Activated T-helper 1 cell treated with anti-CD3 and anti-CD28 coated beads, Interleukin-12 subunit alpha, Interleukin-12 subunit beta, Interleukin-2, Interleukin-4 antibody, amounts not matched to agents 30 ng/mL and 10 ng/mL and 1 ng/mL, durations not matched to agents 14 hours and 24 hours and 36 hours (primary cell): Measurements from ENCODE around the gene LGALS3. TPM values are rescaled to one million over a fixed set of nuclear protein-coding genes. Genes with fewer than 3 reads are reported as not detected.
A peak's percentile ranks its signal among the peaks of the same experiment; 100 is the strongest.
"Not testable (repeated sequence)": the region's sequence is repeated elsewhere in the genome, so short reads cannot be mapped to it uniquely, and the experiment has no call there.

Source experiments
- DNase-seq: peaks from one replicate; pipeline ENCODE4 v3.0.0; 2021; ENCODE audit warnings: low spot score
- H3K27ac Mint-ChIP-seq: one replicate; pipeline ENCODE4 v1.8.0; 2021; ENCODE audit warnings: mild to moderate bottlenecking, mixed read lengths
- H3K27me3 Mint-ChIP-seq: one replicate; pipeline ENCODE4 v1.8.0; 2022; ENCODE audit warnings: mild to moderate bottlenecking, moderate library complexity, mixed read lengths; ENCODE audit not compliant: insufficient read depth
- H3K36me3 Mint-ChIP-seq: one replicate; pipeline ENCODE4 v1.8.0; 2021; ENCODE audit warnings: low read depth, mixed read lengths
- H3K4me1 Mint-ChIP-seq: one replicate; pipeline ENCODE4 v1.8.0; 2021; ENCODE audit warnings: low read depth, mixed read lengths
- H3K4me3 Mint-ChIP-seq: one replicate; pipeline ENCODE4 v1.8.0; 2021; ENCODE audit warnings: mild to moderate bottlenecking, moderate library complexity, mixed read lengths
- H3K9me3 Mint-ChIP-seq: one replicate; pipeline ENCODE4 v1.8.0; 2021; ENCODE audit warnings: mixed read lengths
- intact Hi-C: fragments of 100-400 bp; cut with micrococcal nuclease; formaldehyde crosslinking; loops from one replicate; pipeline ENCODE4 v1.15.1; 2024
- total RNA-seq: library from RNA; stranded (reverse); gene quantifications from 2 replicates; pipeline ENCODE4 v1.2.3, GENCODE V29; 2022

Gene LGALS3
- total RNA-seq = 10.4 and 12.0 TPM in 2 replicates

DNA sequence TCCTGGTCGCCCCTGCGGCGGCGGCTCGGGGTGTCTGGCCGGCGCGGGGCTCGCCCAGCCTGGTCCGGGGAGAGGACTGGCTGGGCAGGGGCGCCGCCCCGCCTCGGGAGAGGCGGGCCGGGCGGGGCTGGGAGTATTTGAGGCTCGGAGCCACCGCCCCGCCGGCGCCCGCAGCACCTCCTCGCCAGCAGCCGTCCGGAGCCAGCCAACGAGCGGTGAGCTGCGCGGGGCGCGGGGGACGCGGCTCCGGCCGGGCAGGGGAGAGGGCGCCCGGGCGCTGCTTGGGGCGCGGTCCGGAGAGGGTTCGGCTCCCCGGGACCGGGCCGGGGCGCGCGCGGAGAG lies at the start of gene LGALS3:
TSS of gene LGALS3 (plus strand) at position 167 of the 342 bp plus-strand sequence. CDS start 8,122 bp downstream, outside the sequence.
- Mint-ChIP-seq H3K4me3 (peak within 1 kb of the TSS; percentile 84), H3K27ac (peak within 1 kb of the TSS; percentile 70), H3K27me3 (peaks cover 32% of the 10 kb centered on the region), H3K9me3 (no peaks in the 10 kb centered on the region), H3K4me1 (peaks cover 26% of the 10 kb centered on the region), H3K36me3 (peaks cover 5% of the 10 kb centered on the region)
- DNase-seq = peak; percentile 40
- intact Hi-C loops = loop anchor here (1.0 kb wide), 2 partner anchors 27 to 40 kb away; no protein-coding TSS in a partner anchor

DNA sequence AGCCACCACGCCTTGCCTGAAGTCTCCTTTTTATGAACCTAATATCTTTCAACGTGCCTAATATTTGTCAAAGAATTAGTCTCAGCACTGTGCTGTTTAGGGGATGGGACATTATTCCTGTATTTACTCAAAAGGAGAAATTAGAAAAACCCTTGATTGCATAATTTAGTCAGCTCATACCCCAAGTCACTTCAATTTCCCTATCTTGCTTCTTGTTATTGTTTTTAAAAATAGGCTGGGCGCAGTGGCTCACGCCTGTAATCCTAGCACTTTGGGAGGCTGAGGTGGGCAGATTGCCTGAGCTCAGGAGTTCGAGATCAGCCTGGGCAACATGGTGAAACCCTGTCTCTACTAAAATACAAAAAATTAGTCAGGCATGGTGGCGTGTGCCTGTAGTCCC lies 49.1 kb upstream of the LGALS3 start:
- intact Hi-C loops, H3K36me3 Mint-ChIP-seq: not testable (repeated sequence)

DNA sequence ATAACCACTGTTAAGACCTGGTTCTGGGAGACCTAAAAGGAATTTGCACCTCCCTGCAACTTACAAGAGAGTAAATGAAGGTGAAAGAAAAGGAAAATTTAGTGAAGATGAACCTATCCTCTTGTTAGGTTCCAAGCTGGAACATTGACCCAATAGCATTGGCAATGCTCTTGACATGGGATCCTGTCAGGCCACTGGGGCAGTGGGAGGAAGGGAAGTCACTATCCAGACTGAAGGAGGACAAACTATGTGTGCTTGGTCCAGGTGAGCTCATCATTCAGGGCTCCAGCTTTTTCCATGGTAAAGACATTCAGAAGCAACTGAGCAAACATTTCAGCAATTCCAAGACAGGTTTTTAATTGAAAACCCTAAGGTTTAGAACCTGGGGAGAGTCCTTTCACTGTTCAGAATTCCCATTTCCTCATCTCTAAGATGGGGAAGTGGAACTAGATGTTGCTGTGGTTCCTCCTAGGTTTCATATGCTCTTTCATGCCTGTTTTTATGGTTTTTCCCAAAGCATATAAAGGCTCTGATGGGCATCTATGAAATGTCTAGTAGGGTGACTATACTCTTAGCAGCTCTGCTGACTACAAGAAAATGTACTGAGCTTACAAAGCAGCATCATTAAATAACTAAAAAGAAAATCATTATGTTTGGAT lies 44.5 kb upstream of the LGALS3 start:
- Mint-ChIP-seq H3K36me3 (no peaks in the 10 kb centered on the region), H3K9me3 (no peaks in the 10 kb centered on the region), H3K4me3 (no peak overlapping the region), H3K27ac (no peak overlapping the region), H3K27me3 (peaks cover 10% of the 10 kb centered on the region), H3K4me1 (peaks cover 3% of the 10 kb centered on the region)
- intact Hi-C loops = no loop called here
- no peak for DNase-seq

More for the DNA sequence above, 49.1 kb upstream of the LGALS3 start:
- not testable (repeated sequence) for H3K27ac Mint-ChIP-seq, DNase-seq, H3K4me3 Mint-ChIP-seq, H3K4me1 Mint-ChIP-seq, H3K9me3 Mint-ChIP-seq
- peaks cover 11% of the 10 kb centered on the region for H3K27me3 Mint-ChIP-seq

DNA sequence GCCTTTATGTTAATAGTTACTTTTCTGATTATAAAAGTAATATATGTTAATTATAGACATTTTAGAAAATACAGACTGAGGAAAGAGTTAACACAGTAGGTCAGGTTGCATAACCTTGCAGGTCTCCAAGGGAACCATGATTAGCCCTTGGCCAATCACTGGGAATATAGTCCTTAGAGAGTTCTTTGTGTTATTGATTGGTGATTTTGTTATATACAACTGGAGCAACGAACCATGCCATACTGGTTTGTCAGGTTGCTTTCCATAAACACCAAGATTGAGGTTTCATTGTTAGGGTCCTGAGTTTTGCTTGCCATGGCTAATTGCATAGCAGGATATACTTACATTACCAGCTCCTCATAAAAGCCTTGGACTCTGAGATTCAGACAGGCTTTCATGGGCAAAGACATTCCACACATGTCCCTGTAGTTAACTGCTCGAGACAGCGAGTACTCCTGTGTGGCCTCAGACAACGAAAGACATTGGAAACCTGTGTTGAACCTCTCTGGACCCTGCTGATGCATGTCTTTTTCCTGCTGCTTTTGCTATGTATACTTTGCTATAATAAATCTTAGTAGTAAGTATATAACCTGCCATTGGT lies 43.9 kb upstream of the LGALS3 start:
- intact Hi-C loops = no loop called here
- peaks cover 11% of the 10 kb centered on the region for H3K27me3 Mint-ChIP-seq
- no peak overlapping the region for H3K27ac Mint-ChIP-seq
- H3K36me3 Mint-ChIP-seq = no peaks in the 10 kb centered on the region
- H3K9me3 Mint-ChIP-seq = no peaks in the 10 kb centered on the region
- no peak overlapping the region for H3K4me3 Mint-ChIP-seq
- no peak for DNase-seq
- H3K4me1 Mint-ChIP-seq = peaks cover 7% of the 10 kb centered on the region

DNA sequence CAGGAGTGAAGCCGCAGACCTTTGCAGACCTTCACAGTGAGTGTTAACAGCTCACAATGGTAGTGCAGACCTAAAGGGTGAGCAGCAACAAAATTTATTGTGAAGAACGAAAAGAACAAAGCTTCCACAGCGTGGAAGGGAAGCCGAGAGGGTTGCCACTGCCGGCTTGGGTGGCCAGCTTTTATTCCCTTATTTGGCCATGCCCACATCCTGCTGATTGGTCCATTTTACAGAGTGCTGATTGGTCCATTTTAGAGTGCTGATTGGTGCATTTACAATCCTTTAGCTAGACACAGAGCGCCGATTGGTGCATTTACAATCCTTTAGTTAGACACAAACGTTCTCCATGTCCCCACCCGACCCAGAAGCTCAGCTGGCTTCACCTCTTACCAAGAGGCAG lies 42.1 kb upstream of the LGALS3 start:
- Mint-ChIP-seq H3K27me3 (peaks cover 11% of the 10 kb centered on the region), H3K36me3 (no peaks in the 10 kb centered on the region), H3K9me3 (no peaks in the 10 kb centered on the region), H3K4me3 (no peak overlapping the region), H3K27ac (no peak overlapping the region), H3K4me1 (peaks cover 12% of the 10 kb centered on the region)
- DNase-seq = no peak
- intact Hi-C loops = no loop called here

DNA sequence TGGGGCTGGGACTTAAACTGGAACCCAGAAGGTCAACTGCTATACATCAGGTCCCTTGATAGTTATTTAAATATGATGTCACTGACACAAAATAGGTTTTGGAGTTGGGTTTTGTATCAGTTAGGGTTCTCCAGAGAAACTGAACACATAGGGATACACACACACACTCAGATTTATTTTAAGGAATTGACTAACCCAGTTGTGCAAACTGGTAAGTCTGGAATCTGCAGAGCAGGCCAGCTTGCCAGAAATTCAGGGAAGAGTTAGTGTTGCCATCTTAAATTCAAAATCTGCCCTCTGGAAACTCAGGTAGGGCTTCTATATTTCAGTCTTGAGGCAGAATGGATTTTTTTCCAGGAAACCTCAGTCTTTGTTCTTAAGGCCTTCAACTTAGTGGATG lies 40.7 kb upstream of the LGALS3 start:
- H3K27me3 Mint-ChIP-seq = peaks cover 8% of the 10 kb centered on the region
- H3K36me3 Mint-ChIP-seq = no peaks in the 10 kb centered on the region
- no peaks in the 10 kb centered on the region for H3K9me3 Mint-ChIP-seq
- no peak overlapping the region for H3K4me3 Mint-ChIP-seq
- peaks cover 15% of the 10 kb centered on the region for H3K4me1 Mint-ChIP-seq
- H3K27ac Mint-ChIP-seq = no peak overlapping the region
- no peak for DNase-seq
- intact Hi-C loops = loop anchor here (2.0 kb wide), 1 partner anchor 342 kb away; no protein-coding TSS in a partner anchor

DNA sequence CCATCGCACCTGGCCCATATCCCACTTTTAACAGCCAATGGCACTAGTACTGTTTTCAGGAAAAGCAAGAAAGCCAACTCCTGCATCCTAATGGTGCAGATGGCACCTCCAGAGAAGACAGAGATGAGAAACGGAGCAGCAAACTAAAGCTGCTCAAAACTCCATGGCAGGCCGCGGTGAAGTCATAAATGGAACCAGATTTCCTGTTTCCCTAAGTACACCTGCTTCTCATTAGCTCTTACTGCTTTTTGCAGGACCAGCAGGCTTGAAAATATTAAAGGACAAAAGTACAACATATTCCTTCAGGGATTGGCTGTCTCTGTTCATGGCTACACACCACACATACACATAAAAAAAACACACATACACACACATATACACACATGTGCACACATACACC lies 36.7 kb upstream of the LGALS3 start:
- Mint-ChIP-seq H3K27me3 (peaks cover 2% of the 10 kb centered on the region), H3K4me1 (peaks cover 21% of the 10 kb centered on the region), H3K4me3 (no peak overlapping the region), H3K27ac (no peak overlapping the region), H3K36me3 (no peaks in the 10 kb centered on the region), H3K9me3 (no peaks in the 10 kb centered on the region)
- no peak for DNase-seq
- intact Hi-C loops = loop anchor here (10.0 kb wide), 1 partner anchor 282 kb away; no protein-coding TSS in a partner anchor

DNA sequence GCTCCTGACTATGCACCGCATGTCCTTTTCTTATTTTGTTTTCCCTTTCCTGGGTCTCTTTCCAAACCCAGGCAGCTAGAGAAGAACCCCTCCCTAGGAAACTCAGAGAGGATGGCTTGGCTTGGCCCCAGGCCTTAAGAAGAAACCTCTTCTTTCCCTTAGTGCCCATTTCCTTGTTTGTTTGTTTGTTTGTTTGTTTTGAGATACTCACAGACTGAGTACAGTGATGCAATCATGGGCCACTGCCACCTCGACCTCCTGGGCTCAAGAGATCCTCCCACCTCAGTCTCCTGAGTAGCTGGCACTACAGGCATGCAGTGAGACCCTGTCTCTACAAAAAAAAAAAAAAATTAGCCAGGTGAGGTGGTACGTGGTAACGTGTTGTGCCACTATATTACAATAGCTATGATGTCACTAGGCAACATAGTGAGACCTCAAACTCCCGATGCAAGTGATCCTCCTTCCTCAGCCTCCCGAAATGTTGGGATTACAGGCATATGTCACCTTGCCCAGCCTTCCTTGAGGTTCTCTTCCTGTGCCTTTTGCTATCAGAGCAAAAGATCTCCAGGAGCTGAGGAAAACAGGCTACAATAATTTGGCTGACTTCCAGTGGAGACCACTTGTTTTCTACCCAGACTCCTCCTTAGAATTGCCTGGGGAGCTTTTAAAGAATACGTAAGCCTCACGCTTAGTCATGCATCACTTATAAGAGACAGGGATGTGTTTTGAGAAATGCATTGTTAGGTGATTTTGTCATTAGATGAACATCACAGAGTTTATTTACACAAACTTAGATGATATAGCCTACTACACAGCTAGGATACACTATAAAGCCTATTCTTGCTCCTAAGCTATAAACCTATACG lies 34.5 kb upstream of the LGALS3 start:
- no peak overlapping the region for H3K4me3 Mint-ChIP-seq
- H3K4me1 Mint-ChIP-seq = peaks cover 36% of the 10 kb centered on the region
- H3K27ac Mint-ChIP-seq = no peak overlapping the region
- no peaks in the 10 kb centered on the region for H3K9me3 Mint-ChIP-seq
- no peak for DNase-seq
- H3K36me3 Mint-ChIP-seq = no peaks in the 10 kb centered on the region
- intact Hi-C loops = loop anchor here (10.0 kb wide), 1 partner anchor 280 kb away; no protein-coding TSS in a partner anchor
- peaks cover under 1% of the 10 kb centered on the region for H3K27me3 Mint-ChIP-seq

DNA sequence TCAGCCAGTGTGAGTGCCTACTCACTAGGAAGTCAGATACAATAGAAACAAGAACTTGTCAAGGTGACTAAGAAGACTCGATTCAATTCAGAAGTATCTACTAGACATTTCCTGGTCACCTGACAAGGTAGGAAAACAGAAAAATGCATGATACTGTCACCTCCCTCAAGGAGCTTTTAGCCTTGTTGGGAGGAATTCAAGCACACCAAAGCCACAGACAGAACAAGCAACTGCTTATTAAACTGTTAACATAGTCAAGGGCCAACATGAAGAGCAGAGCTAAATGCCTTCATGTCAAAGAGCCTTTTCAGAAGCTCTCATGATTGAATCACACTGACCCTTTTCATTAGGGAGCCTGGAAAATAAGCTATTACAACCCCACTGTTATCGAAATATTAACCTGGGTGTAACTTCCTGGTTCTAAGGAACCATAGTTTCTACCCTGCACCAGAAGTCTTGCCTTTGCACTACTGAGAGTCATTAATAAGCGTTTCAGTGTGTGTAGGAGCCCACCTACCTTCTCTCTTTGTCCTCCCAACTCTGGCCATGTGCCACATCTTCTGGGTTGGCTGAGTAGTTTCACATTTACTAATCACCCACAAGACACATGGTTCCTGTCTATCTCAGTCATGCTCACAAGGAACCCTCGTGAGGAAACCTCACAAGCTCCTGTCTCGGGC lies 31.0 kb upstream of the LGALS3 start:
- H3K4me1 Mint-ChIP-seq = peaks cover 50% of the 10 kb centered on the region
- intact Hi-C loops = loop anchor here (1.0 to 10.0 kb wide), 2 partner anchors 9 to 277 kb away; no protein-coding TSS in a partner anchor
- peak overlapping the region; percentile 2 for H3K4me3 Mint-ChIP-seq
- H3K27me3 Mint-ChIP-seq = no peaks in the 10 kb centered on the region
- H3K9me3 Mint-ChIP-seq = no peaks in the 10 kb centered on the region
- peak overlapping the region; percentile 70 for H3K27ac Mint-ChIP-seq
- DNase-seq = peak; percentile 42
- no peaks in the 10 kb centered on the region for H3K36me3 Mint-ChIP-seq

DNA sequence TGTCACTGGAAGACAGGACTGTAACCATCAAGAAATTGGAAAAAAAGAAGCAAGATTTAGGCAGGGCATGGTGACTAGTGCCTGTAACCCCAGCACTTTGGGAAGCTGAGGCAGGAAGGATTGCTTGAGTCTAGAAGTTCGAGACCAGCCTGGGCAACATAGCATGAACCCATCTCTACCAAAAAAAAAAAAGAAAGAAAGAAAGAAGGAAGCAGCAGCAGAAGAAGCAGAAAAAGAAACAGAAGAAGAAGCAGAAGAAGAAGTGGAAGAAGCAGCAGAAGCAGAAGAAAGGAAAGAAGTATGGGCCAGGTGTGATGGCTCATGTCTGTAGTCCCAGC lies 30.5 kb upstream of the LGALS3 start:
- Mint-ChIP-seq H3K27ac (peak overlapping the region; percentile 41), H3K27me3 (no peaks in the 10 kb centered on the region), H3K4me1 (peaks cover 55% of the 10 kb centered on the region), H3K36me3 (no peaks in the 10 kb centered on the region), H3K9me3 (no peaks in the 10 kb centered on the region), H3K4me3 (peak overlapping the region; percentile 2)
- DNase-seq = no peak
- intact Hi-C loops = loop anchor here (1.0 to 10.0 kb wide), 2 partner anchors 9 to 276 kb away; no protein-coding TSS in a partner anchor

DNA sequence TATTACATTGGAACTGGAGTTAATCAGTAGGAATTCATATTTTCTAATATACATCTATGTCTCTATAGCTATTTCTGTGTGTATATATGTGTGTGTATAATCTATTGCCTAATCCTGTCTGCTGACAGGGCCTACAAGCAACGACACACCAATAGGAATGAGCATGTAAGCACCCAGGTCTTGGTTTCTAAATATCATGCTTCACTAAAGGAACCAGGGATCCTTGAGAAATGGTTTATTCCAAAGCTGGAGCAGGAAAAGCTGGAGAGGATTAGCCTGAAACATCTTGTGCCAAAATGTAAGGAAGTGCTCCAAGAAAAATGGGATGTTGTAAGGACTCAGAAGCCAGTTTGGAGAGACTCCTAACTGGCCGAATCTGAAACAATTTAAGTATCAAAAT lies 29.3 kb upstream of the LGALS3 start:
- Mint-ChIP-seq H3K4me1 (peaks cover 66% of the 10 kb centered on the region), H3K36me3 (peaks cover 6% of the 10 kb centered on the region), H3K27me3 (no peaks in the 10 kb centered on the region), H3K4me3 (no peak overlapping the region), H3K9me3 (peaks cover 9% of the 10 kb centered on the region), H3K27ac (no peak overlapping the region)
- intact Hi-C loops = loop anchor here (10.0 kb wide), 1 partner anchor 275 kb away; no protein-coding TSS in a partner anchor
- DNase-seq = no peak

DNA sequence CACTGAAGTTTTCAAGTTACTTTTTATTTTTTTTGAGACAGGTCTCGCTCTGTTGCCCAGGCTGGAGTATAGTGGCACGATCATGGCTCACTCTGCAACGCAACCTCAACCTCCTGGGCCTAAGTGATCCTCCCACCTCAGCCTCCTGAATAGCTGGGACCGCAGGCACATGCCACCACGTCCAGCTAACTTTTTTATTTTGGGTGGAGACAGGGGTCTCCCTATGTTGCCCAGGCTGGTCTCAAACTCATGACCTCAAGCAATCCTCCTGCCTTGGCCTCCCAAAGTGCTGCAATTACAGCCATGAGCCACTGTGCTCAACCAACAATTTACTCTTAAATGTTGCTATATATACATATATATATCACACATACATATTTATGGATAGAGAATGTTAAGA lies 27.4 kb upstream of the LGALS3 start:
- H3K27ac Mint-ChIP-seq = no peak overlapping the region
- peaks cover 9% of the 10 kb centered on the region for H3K36me3 Mint-ChIP-seq

More for the DNA sequence above, 27.4 kb upstream of the LGALS3 start:
- intact Hi-C loops = loop anchor here (1.0 to 2.0 kb wide), 3 partner anchors 12 to 49 kb away; partner anchors contain the start of gene LGALS3
- no peak overlapping the region for H3K4me3 Mint-ChIP-seq
- peaks cover 12% of the 10 kb centered on the region for H3K9me3 Mint-ChIP-seq
- no peaks in the 10 kb centered on the region for H3K27me3 Mint-ChIP-seq
- H3K4me1 Mint-ChIP-seq = peaks cover 66% of the 10 kb centered on the region
- no peak for DNase-seq
